Aorta (tissue), 5 donors: ENCODE data around the gene PADI3. TPM values are rescaled to one million over a fixed set of nuclear protein-coding genes. Genes with fewer than 3 reads are reported as not detected.

ENCODE experiments used
- ATAC-seq: fragments of 200-7000 bp; cut with Tn5 transposase; one replicate; pipeline ENCODE4 v1.9.1; 2022; ENCODE audit warnings: moderate library complexity; ENCODE audit not compliant: low FRiP score
- DNase-seq, 2 donors: peaks; one replicate each; pipeline ENCODE4 v3.0.0-alpha.2; 2020
- H3K27ac ChIP-seq, 2 donors: one replicate each; pipeline ENCODE4 v1.5.1; 2013; ENCODE audit warnings: low read length in 2 of 2, mild to moderate bottlenecking in 2 of 2, moderate library complexity in 2 of 2, control low read depth in 1 of 2, inconsistent platforms in 1 of 2, low read depth in 1 of 2
- H3K27me3 ChIP-seq, 2 donors: one replicate each; pipeline ENCODE4 v1.6.1; 2013; ENCODE audit warnings: control low read depth in 1 of 2, low read length in 1 of 2, mild to moderate bottlenecking in 1 of 2, moderate library complexity in 1 of 2; ENCODE audit not compliant: insufficient read depth in 2 of 2, control insufficient read depth in 1 of 2
- H3K36me3 ChIP-seq, 2 donors: one replicate each; pipeline ENCODE4 v1.6.1; 2013; ENCODE audit warnings: control low read depth in 1 of 2, low read length in 1 of 2, mild to moderate bottlenecking in 1 of 2; ENCODE audit not compliant: insufficient read depth in 2 of 2, control insufficient read depth in 1 of 2
- H3K4me1 ChIP-seq, 2 donors: one replicate each; pipeline ENCODE4 v1.6.1; 2013; ENCODE audit warnings: low read length in 2 of 2, control low read depth in 1 of 2, mild to moderate bottlenecking in 1 of 2, moderate library complexity in 1 of 2; ENCODE audit not compliant: insufficient read depth in 2 of 2, control insufficient read depth in 1 of 2
- H3K4me3 ChIP-seq, 2 donors: one replicate each; pipeline ENCODE4 v1.5.1; 2013; ENCODE audit warnings: low read length in 2 of 2, control low read depth in 1 of 2, mild to moderate bottlenecking in 1 of 2
- H3K9me3 ChIP-seq: one replicate; pipeline ENCODE4 v1.6.1; 2013; ENCODE audit warnings: mild to moderate bottlenecking, low read length; ENCODE audit not compliant: control insufficient read depth
- WGBS, 2 donors: extraction: QIAGEN DNeasy Blood & Tissue Kit; methylation state at CpG; one replicate each; pipeline ENCODE4 v1.1.7; 2013; 5-methylcytosine and 5-hydroxymethylcytosine counted together
- intact Hi-C, 2 donors: fragments of 100-400 bp; cut with DNase I; formaldehyde crosslinking; loops; one replicate each; pipeline versions ENCODE4 v1.14.2 to v1.15.0; 2022
- polyA plus RNA-seq, 2 donors: library from polyadenylated mRNA; stranded (reverse); fragments of 200-250 nt; gene quantifications; one replicate each; pipeline ENCODE4 v1.2.3, GENCODE V29; 2013
- total RNA-seq, 2 donors: library from RNA; stranded (reverse); fragmentation: NEBNext Ultra II Directional; extraction: Animal tissue kit (Norgen Biotek cat#: 25700); gene quantifications; one replicate each; pipeline ENCODE4 v1.2.1, GENCODE V29; 2021
- donor health status: healthy with polysubstance abuse.
- donor health status: Bipolar disorder and iron deficiency.
- donor health status: DM: no; HTN: no; CAD: no.
- donor health status: DM: no; HTN: no; CAD: no.
- donor health status: DM: yes; HTN: yes; CAD: no.

The PADI3 gene
- total and polyA plus RNA-seq, 4 donors = not detected

DNA sequence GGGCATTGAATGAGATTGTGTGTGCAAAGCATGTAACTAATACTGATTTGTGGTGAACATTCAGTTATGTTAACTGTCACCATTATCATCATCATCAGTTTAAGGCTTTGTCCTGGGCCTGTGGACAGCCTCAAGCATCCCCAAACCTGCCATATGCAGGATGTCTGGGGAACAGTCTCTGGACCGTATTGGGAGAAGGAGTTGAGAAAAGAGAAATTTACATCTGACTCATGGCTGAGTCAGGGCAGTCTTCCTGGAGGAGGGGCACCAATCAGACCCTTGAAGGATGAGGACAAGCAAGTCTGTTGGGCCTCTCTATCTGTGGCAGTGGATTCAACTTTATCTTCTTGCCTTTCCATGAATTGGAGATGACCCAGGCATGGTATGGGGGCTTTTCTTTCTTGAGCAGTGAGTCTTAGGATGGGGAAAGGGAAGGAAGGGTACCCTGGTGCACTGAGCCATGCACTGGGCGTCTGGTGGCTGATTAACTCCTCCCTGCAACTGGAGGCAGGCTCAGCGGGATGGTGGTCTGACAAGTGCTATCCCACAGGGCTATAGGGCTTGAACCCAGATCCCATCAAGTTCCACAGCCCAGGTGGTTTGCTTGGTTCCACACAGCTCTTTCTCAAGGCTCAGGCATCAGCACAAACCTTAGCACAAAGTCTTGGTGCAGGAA is 2.9 kb downstream of the PADI3 start:
- ATAC-seq = no peak
- Histone ChIP-seq H3K4me1 (no peaks in the 10 kb centered on the region), H3K36me3 (no peaks in the 10 kb centered on the region), H3K4me3 (no peak overlapping the region), H3K27ac (no peak overlapping the region), H3K9me3 (no peaks in the 10 kb centered on the region), H3K27me3 (no peaks in the 10 kb centered on the region)
- 68 to 76% methylated on average over 3 of the region's 3 CpGs for WGBS, 2 donors
- intact Hi-C loops = no loop called here
- DNase-seq = no peak

GRCh38 chr1:17255336-17255735 is 6.4 kb downstream of the PADI3 start:
- DNase-seq (no peak), ATAC-seq (no peak)
- 53 to 79% methylated on average over 5 of the region's 5 CpGs for WGBS, 2 donors
- Histone ChIP-seq H3K4me1 (no peaks in the 10 kb centered on the region), H3K9me3 (no peaks in the 10 kb centered on the region), H3K4me3 (no peak overlapping the region), H3K36me3 (no peaks in the 10 kb centered on the region), H3K27me3 (no peaks in the 10 kb centered on the region), H3K27ac (no peak overlapping the region)
- intact Hi-C loops = no loop called here

GRCh38 chr1:17258116-17258757 is 9.3 kb downstream of the PADI3 start:
- no peaks in the 10 kb centered on the region for H3K27me3 ChIP-seq
- 72 to 74% methylated on average over 9 of the region's 9 CpGs for WGBS, 2 donors

DNA sequence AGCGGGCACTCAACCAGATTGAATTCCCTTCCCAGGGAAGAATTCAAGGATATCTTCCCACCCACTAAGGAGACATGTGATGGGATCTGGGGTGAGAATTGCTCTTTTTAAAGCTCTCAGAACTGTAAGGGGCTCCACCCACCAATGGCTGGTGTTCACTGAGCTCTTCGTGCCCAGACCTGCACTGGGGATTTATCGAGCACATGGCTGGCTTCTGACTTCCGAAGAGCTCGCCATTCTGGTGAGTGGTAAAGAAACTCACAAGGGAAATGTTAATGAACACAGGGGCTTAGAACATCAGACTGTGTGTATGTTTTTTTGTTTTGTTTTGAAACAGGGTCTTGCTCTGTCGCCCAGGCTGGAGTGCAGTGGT is 9.8 kb downstream of the PADI3 start:
- DNase-seq (peak; percentile 9 to 25), ATAC-seq (no peak)
- intact Hi-C loops = no loop called here
- Histone ChIP-seq H3K4me1 (no peaks in the 10 kb centered on the region), H3K4me3 (no peak overlapping the region), H3K36me3 (no peaks in the 10 kb centered on the region), H3K27ac (no peak overlapping the region), H3K27me3 (no peaks in the 10 kb centered on the region), H3K9me3 (peaks cover 1% of the 10 kb centered on the region)
- 81% methylated on average over 6 of the region's 6 CpGs for WGBS, 2 donors

More at GRCh38 chr1:17258116-17258757, 9.3 kb downstream of the PADI3 start:
- Histone ChIP-seq H3K9me3 (peaks cover 1% of the 10 kb centered on the region), H3K27ac (no peak overlapping the region), H3K4me3 (no peak overlapping the region), H3K36me3 (no peaks in the 10 kb centered on the region), H3K4me1 (no peaks in the 10 kb centered on the region)
- ATAC-seq (no peak), DNase-seq (peak; percentile 26 to 51)
- intact Hi-C loops = no loop called here

GRCh38 chr1:17259233-17259873 is 10.5 kb downstream of the PADI3 start:
- Histone ChIP-seq H3K9me3 (peaks cover 1% of the 10 kb centered on the region), H3K4me1 (no peaks in the 10 kb centered on the region), H3K36me3 (no peaks in the 10 kb centered on the region), H3K27ac (no peak overlapping the region), H3K4me3 (no peak overlapping the region), H3K27me3 (no peaks in the 10 kb centered on the region)
- DNase-seq = peak; percentile 24 to 69
- intact Hi-C loops = no loop called here
- ATAC-seq = no peak
- WGBS, 2 donors = 76 to 77% methylated on average over 24 of the region's 24 CpGs

DNA sequence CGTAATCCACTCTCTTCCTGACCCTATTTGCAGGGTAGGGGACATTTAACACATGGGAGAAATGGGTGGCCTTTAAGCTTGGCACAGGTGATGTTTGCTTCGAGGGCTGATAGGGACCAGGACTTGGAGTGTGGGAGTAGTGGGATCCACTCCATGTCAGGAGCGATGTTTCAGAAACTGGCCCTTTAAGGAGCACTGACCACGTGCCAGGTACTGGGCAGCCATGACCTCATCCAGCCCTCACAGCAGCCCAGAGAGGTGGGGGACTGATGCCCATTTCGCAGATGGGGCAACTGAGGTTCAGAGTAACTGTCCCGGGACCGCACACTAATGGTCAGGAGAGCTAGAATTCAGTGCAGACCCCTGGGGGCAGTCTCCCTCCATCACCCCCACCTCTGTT is 11.4 kb downstream of the PADI3 start:
- no peak overlapping the region for H3K4me3 ChIP-seq
- intact Hi-C loops = no loop called here
- no peak overlapping the region for H3K27ac ChIP-seq
- H3K9me3 ChIP-seq = peaks cover 1% of the 10 kb centered on the region
- no peaks in the 10 kb centered on the region for H3K36me3 ChIP-seq
- DNase-seq = no peak
- no peaks in the 10 kb centered on the region for H3K27me3 ChIP-seq
- no peaks in the 10 kb centered on the region for H3K4me1 ChIP-seq
- ATAC-seq = no peak
- 78 to 81% methylated on average over 7 of the region's 7 CpGs for WGBS, 2 donors

- intact Hi-C loops = no loop called here
- no peak for ATAC-seq
- 79 to 84% methylated on average over 5 of the region's 5 CpGs for WGBS, 2 donors
- no peak overlapping the region for H3K27ac ChIP-seq
- no peaks in the 10 kb centered on the region for H3K4me1 ChIP-seq
- peaks cover 1% of the 10 kb centered on the region for H3K9me3 ChIP-seq
- no peak for DNase-seq
- H3K36me3 ChIP-seq = no peaks in the 10 kb centered on the region
- H3K27me3 ChIP-seq = no peaks in the 10 kb centered on the region
- no peak overlapping the region for H3K4me3 ChIP-seq
Measured at GRCh38 chr1:17260738-17261137, 11.8 kb downstream of the PADI3 start.

- H3K9me3 ChIP-seq = peaks cover 1% of the 10 kb centered on the region
- DNase-seq (no peak), ATAC-seq (no peak)
- H3K4me3 ChIP-seq = no peak overlapping the region
- H3K36me3 ChIP-seq = no peaks in the 10 kb centered on the region
- H3K27ac ChIP-seq = no peak overlapping the region
- no peaks in the 10 kb centered on the region for H3K27me3 ChIP-seq
- intact Hi-C loops = no loop called here
- H3K4me1 ChIP-seq = no peaks in the 10 kb centered on the region
Measured at GRCh38 chr1:17263936-17264335, 15.0 kb downstream of the PADI3 start.

DNA sequence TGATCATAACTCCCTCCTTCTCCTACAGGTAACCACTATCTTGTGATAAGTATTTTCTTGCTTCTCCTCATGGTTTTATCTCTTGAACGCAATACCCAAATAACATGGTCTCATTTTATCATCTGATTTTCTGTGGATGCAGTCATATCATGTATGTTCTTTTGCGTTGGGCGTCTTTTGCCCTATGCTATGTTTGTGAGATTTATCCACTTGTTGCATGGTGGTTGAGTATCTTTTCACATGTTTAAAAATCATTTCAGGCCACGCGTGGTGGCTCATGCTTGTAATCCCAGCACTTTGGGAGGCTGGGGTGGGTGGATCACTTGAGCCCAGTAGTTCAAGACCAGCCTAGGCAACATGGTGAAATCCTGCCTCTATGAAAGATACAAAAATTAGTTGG is 15.6 kb downstream of the PADI3 start:
- H3K27ac ChIP-seq = no peak overlapping the region
- ATAC-seq (no peak), DNase-seq (no peak)
- no peaks in the 10 kb centered on the region for H3K27me3 ChIP-seq
- intact Hi-C loops = no loop called here
- no peaks in the 10 kb centered on the region for H3K36me3 ChIP-seq
- H3K4me1 ChIP-seq = no peaks in the 10 kb centered on the region
- H3K4me3 ChIP-seq = no peak overlapping the region
- H3K9me3 ChIP-seq = peaks cover 1% of the 10 kb centered on the region
- WGBS, 2 donors = 86 to 93% methylated on average over 5 of the region's 5 CpGs
